GM18502 (cell line): Measurements from ENCODE around the gene CARS2.

Experiments
- ATAC-seq: cut with Tn5 transposase; IDR thresholded peaks from one replicate; pipeline ENCODE4 v1.9.1; 2021; ENCODE audit warnings: mild to moderate bottlenecking; ENCODE audit not compliant: unreplicated experiment, poor library complexity

CARS2 gene

GRCh38 chr13:110658218-110658911, 47.6 kb downstream of the CARS2 start:
- peak; percentile 91 for ATAC-seq

- no peak for ATAC-seq
Observed at GRCh38 chr13:110657196-110657595, 48.7 kb downstream of the CARS2 start.

GRCh38 chr13:110653851-110654250, 52.1 kb downstream of the CARS2 start:
- no peak for ATAC-seq

DNA sequence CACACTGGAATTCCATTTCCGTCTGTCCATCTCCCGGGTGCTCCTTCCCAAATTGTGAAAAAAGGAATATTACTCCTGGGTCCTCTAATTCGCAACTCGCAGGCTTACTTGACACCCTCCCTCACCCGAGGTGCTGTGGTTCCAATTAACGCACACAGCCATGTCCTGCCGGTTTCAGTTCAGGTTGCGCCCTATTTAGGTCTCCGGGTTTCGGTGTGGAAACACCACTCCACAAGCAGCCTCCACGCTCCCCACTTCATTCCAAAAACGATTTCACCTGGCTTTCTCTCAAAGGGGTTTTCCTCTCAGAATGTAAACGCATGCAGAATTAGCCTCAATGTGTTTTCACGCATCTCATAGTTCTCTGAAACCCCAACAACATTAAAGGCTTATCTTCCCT, 52.6 kb downstream of the CARS2 start:
- no peak for ATAC-seq

- ATAC-seq: no peak
Observed at GRCh38 chr13:110652764-110653163, 53.2 kb downstream of the CARS2 start.

DNA sequence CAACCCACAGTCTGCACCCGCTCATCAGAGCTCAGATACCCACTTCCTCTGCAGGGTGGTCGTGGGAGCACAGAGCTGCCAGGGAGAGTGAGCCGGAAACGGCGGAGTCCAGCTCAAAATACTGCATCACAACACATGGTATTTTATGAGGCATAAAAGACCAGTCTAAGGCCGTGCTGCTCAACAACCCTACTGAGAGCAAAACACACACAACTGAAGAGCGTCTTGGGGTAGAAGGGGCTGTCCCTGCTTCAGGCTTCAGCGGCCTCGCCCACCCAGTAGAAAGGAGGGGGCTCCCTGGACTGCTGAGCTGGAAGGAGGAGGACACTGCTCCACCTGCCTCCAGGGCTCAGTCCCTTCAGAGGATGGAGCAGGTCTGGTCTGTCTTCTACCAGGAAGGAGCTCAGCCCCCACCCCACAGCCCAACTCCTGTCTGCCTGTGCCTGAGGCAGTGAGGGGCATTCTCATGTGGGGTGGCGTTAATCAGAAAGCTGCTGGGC, 53.6 kb downstream of the CARS2 start:
- no peak for ATAC-seq

DNA sequence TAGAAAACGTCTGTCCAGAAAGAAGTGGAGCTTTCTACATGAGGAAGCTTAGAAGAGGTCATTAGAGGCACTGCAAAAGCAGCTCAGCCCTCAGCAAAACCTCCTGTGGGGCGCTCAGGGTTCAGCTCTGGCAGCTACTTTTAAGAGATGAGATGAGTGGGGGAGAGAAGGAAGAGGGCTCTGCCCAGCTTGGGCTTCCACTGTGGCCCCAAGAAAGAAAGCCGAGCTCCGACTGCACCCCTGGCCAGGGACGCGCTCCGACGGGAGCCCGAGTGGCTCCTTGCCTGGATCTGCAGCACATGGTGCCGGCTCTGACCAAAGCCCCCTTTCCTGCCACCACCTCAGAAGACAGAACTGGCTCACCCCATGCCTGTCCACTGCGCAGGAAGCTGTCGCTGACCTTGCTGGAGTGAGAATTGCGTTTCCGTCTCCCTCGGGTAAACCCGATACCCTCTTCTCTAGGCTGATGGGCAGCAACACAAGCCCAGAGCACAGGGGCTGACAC, 54.1 kb downstream of the CARS2 start:
- ATAC-seq: no peak

GRCh38 chr13:110651271-110651670, 54.6 kb downstream of the CARS2 start:
- ATAC-seq: no peak

DNA sequence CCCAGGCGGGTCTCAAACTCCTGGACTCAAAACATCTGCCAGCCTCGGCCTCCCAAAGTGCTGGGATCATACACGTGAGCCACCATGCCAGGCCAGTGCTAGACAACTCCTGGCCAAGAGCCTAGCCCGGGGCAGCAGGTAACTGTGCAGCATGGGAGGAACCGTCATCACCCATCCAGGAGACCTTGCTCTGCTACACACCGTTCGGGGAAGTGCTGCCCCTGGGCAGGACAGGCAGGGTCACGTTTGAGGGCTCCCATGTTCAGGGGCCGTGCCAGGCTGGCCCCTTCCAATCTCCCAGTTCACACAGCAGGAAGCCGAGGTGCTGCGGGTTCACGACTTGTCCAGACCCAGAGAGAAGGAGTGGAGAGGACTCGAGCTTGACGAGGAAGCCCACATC, 55.5 kb downstream of the CARS2 start:
- ATAC-seq: no peak

GRCh38 chr13:110649551-110649950, 56.4 kb downstream of the CARS2 start:
- no peak for ATAC-seq

DNA sequence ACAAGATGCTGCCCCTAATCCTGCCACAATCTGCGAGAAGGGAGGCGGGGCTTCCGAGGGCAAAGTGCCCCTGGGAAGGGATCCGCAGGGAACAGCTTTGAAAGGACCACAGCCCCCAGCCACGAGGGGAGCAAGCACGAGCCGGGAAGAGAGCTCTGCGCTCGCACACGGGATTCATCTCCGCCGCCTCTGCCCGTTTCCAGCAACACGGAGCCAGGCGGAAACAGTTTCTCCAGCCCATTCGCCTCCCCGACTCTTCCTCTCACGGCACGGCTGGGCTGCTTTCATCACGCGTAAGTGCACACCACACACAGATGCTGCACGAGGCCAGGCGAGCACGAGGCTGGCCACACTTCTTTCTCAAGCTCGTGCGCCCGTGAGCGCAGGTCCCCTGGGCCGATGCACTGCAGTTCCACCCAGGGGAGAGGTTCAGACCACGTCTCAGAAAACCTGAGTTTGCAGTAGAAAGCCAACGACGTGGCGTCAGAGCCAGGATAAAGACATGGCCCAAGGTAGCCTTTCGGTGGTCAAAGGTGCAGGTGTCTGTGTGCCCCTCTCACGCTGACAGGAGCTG, 57.0 kb downstream of the CARS2 start:
- no peak for ATAC-seq

GRCh38 chr13:110648146-110648819, 57.6 kb downstream of the CARS2 start:
- no peak for ATAC-seq

DNA sequence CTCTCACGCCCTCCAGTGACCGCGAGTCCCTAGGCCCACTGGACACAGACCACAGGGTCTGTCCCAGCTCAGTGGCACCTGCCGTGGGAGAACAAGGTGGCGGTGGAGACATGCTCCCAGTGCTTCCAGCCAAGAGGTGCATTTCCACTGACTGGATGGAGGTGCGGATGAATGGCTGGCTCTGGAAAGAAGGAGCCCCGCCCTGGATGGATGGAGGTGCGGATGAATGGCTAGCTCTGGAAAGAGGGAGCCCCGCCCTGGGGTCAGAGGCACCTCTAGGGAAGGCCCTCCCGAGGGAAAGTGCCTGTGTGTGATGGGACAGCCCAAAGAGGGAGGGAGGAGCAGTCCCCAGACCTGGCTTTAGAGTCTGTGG, 58.6 kb downstream of the CARS2 start:
- ATAC-seq: no peak

- no peak for ATAC-seq
Observed at GRCh38 chr13:110646442-110647364, 59.2 kb downstream of the CARS2 start.

DNA sequence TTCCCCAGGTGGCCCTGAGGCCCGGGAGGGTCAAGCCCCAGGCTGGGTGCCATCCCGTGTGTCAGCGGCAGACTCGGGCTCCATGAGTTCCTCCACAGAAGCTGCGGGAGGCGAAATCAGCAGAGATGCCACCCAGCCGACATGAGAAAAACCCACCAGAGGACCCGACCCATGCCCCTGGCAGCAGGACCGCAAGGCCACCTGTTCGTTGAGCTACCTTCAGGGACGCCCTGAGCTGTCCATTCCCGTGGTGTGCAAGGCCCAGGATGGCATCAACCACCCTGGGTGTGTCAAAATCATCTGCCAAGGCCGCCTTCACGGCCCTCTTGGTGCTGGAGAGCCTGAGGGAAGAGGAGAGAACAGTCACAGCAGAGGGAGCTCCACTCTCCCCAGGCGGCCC, 60.2 kb downstream of the CARS2 start:
- no peak for ATAC-seq

- peak; percentile 80 for ATAC-seq
Observed at GRCh38 chr13:110644892-110645521, 60.9 kb downstream of the CARS2 start.

DNA sequence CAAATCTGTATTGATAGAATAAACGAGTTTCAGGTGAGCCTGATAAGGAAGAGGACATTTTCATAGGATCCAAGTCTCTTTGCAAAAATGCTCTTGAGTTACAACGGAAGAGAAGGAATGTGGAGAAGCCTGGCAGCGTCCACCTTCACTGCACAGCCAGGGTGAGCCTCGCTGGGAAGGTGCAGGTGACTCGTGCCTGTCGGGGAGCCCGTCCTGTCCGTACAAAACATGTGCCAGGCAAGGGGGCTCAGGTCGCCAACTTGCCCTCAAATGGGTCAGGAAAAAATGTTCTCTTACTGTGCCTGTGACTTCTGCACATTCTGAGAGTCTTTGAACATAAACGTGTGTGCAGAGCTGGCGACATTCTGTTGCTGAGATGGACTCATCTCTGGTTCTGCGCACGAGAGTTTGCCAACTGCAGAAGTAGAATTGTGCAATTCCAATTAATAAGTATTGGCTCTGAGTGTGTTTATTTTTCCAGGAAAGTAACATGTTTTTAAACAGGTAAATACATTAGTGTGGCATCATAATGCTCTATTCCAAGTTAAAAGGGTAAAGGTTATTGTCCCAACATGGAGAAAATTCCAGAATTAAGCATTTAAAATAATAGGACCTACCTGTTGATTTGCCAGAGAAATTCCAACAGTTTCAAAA, 62.0 kb downstream of the CARS2 start:
- ATAC-seq: no peak

DNA sequence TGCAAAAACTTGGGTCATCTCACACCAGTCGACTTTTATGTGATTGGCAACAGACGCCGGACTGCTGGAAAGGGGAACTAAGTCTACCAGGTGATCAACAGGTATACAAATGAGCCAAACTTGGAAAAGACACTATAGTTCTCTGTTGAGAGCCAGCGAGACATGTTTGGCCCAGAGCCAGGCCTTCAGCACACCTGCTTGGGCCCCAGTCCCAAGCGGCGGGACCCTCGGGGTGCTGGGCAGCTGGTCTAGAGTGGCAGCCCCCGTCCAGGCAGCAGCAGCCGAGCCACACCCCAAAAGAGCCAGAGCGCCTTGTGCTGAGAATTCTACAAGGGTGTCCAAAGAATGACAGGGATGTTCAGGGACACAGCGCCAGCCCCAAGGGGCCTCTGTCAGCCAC, 62.6 kb downstream of the CARS2 start:
- ATAC-seq: no peak

DNA sequence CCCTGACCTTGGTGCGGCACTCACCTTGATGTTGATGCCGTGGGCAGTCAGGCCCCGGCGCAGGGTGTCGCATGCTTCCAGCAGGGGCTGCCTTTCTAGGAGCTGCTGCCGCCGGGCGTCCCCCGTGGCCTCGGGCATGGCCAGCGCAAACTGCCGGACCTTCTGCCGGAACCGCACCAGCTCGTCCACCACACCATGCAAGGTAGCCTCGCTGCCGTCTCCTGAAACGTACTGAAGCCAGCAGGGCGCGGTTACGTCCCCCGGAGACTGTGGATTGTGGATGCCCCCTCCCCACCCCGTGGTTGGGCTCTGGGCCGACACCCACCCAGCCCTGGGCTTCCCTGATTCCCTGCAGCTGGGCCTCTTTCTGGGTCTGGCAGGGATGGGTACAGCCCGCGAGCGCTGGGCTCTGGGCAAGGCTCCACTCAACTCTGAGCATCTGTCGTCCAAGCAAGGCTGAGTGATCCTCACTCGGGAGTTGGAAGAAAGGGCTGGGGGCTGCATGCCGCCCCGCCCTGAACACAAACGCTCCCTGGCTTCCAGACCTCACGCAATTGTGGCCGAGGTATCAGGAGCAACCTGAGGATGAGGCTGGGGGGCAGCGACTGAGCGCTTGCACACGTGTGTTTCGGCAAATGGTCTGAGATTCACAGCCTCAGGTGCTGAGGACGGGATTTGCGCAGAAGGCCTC, 63.5 kb downstream of the CARS2 start:
- no peak for ATAC-seq
